Osteoblast (primary cell): ENCODE measurements around the gene ZNF625. TPM values are rescaled to one million over a fixed set of nuclear protein-coding genes. Genes with fewer than 3 reads are reported as not detected.

Experiments used
- DNase-seq: peaks from one replicate; pipeline ENCODE4 v3.0.0; 2011; ENCODE audit warnings: low spot score, mixed read lengths; ENCODE audit not compliant: insufficient read length; ENCODE audit errors: missing footprints
- H2AFZ ChIP-seq: 2 replicates; pipeline ENCODE4 v1.6.0; 2011; ENCODE audit warnings: mild to moderate bottlenecking, low read length
- H3K27ac ChIP-seq: 2 replicates; pipeline ENCODE4 v1.5.1; 2011; ENCODE audit warnings: mild to moderate bottlenecking, low read depth, low read length, moderate library complexity
- H3K27me3 ChIP-seq: 2 replicates; pipeline ENCODE4 v1.6.0; 2012; ENCODE audit warnings: mild to moderate bottlenecking, control low read depth, inconsistent platforms, low read length, moderate library complexity; ENCODE audit not compliant: insufficient read depth
- H3K36me3 ChIP-seq: 2 replicates; pipeline ENCODE4 v1.5.1; 2011; ENCODE audit warnings: mild to moderate bottlenecking, low read length, control low read depth, moderate library complexity; ENCODE audit not compliant: insufficient read depth
- H3K4me1 ChIP-seq: 2 replicates; pipeline ENCODE4 v1.5.1; 2011; ENCODE audit warnings: mild to moderate bottlenecking, low read length, control low read depth, moderate library complexity; ENCODE audit not compliant: insufficient read depth
- H3K4me2 ChIP-seq: 2 replicates; pipeline ENCODE4 v1.6.0; 2011; ENCODE audit warnings: mild to moderate bottlenecking, low read length; ENCODE audit not compliant: insufficient read depth
- H3K4me3 ChIP-seq: fragments of 200-600 bp; sonication (generic); 3 replicates; pipeline ENCODE4 v1.5.1; 2012; ENCODE audit warnings: mild to moderate bottlenecking, low read length, inconsistent platforms; ENCODE audit not compliant: insufficient read depth
- H3K79me2 ChIP-seq: 2 replicates; pipeline ENCODE4 v1.6.0; 2012; ENCODE audit warnings: mild to moderate bottlenecking, low read length, control low read depth, inconsistent platforms; ENCODE audit not compliant: insufficient read depth
- H3K9me3 ChIP-seq: 2 replicates; pipeline ENCODE4 v1.5.1; 2011; ENCODE audit warnings: low read depth, low read length, control low read depth
- H4K20me1 ChIP-seq: 2 replicates; pipeline ENCODE4 v1.6.0; 2012; ENCODE audit warnings: mild to moderate bottlenecking, low read length, control low read depth; ENCODE audit not compliant: insufficient read depth
- total RNA-seq: library from RNA; depleted of rRNA; stranded (reverse); fragments of >200 nt; gene quantifications from 2 replicates; pipeline ENCODE4 v1.2.3, GENCODE V29; 2012
- TF ChIP-seq, protein P1 (sequence below): IDR thresholded peaks from 2 replicates; pipeline ENCODE4 v1.5.1; 2011; ENCODE audit warnings: mild to moderate bottlenecking, low read depth, low read length, moderate library complexity; ENCODE audit errors: extremely low read depth

ZNF625 gene
- total RNA-seq, 1 donor, result 13.0 TPM

DNA sequence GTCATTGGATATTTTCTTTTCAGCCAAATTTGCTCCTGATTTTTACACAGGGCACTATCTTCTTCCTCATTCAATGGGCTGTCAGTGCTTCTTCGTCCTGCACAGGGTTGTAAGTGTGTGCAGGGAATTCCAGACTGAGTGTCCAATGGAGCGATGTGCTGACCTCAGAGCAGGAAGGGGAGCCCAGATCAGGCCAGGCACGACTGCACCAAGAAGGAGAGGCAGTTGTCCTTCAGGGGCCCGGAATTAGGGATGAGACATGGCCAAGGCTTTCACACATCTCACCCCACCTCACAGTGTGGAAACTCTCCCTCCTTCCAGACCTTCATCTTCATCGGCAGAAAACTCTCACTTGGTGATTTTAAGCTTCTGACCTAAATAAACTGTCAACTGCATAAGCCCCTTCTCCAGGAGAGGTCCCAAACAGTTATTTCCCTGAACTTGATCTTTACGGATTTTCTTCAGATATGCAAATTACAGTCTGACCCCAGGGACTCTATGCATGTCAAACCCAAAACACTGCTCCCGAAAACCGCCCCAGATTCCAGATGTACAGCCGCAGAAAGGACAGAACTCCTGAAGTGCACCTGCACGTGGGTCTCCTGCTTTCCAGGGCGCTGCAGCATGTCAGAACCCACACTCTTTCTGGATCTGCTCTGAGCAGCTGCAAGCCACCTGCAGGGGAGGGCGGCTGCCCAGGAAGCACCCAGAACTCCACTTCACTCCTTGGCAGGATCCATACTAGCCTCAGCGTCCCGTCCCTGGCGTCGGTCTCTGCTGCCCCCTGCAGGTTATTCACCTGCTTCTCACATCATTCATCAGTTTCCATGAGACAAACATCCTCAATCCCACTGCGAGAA, 15.8 kb downstream of the ZNF625 start:
- H4K20me1 ChIP-seq, result peaks cover 2% of the 10 kb centered on the region
- DNase-seq, result peak; percentile 91
- TF ChIP-seq, protein P1, sequence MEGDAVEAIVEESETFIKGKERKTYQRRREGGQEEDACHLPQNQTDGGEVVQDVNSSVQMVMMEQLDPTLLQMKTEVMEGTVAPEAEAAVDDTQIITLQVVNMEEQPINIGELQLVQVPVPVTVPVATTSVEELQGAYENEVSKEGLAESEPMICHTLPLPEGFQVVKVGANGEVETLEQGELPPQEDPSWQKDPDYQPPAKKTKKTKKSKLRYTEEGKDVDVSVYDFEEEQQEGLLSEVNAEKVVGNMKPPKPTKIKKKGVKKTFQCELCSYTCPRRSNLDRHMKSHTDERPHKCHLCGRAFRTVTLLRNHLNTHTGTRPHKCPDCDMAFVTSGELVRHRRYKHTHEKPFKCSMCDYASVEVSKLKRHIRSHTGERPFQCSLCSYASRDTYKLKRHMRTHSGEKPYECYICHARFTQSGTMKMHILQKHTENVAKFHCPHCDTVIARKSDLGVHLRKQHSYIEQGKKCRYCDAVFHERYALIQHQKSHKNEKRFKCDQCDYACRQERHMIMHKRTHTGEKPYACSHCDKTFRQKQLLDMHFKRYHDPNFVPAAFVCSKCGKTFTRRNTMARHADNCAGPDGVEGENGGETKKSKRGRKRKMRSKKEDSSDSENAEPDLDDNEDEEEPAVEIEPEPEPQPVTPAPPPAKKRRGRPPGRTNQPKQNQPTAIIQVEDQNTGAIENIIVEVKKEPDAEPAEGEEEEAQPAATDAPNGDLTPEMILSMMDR, result peak; percentile 86
- H3K9me3 ChIP-seq, result peaks cover 11% of the 10 kb centered on the region
- H3K27me3 ChIP-seq, result no peaks in the 10 kb centered on the region
- peaks cover 10% of the 10 kb centered on the region for H3K4me1 ChIP-seq
- H3K4me2 ChIP-seq, result peak overlapping the region; percentile 94
- H3K36me3 ChIP-seq, result peaks cover 37% of the 10 kb centered on the region
- H3K79me2 ChIP-seq, result peaks cover 33% of the 10 kb centered on the region
- H3K27ac ChIP-seq, result peak overlapping the region; percentile 29
- H3K4me3 ChIP-seq, result peak overlapping the region; percentile 94
- H2AFZ ChIP-seq, result peak overlapping the region; percentile 86

DNA sequence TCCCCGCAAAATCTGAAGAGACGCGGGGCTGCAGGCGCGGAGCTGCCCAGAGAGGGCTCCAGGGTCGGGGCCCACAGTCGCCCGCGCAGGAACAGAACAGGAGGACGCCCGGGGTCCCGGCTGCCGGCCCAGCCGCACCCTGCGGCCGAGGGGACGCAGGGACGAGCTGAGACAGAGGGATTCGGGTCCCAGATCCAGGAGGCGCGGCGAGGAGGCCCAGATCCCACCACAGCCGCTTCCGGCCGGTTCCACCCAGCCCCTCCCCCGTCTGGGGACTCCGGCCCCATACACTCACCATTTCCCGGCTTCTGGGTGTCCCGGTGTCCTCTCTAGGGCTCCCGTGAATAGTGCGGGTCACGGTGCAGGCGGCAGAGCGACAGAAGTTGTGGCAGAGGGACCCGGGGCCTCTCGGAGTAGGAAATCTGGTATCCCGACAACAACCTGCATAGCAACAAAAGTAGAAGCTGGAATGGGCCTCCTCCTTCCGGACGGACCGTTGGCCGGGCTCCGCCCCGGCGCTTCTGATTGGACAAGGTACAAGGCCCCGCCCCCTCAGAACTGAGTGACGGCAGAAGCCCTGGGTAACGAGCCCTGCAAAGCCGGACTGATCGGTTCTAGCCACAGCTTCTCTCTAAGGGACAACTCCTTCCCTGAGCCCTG, 16.5 kb downstream of the ZNF625 start, which contains the start of gene ZNF20:
TSS of gene ZNF20 (minus strand) at position 466 of the 660 bp plus-strand sequence. CDS start at position 298, 168 bp downstream.
- Histone ChIP-seq H3K27ac (peak within 1 kb of the TSS; percentile 87), H3K4me3 (peak within 1 kb of the TSS; percentile 94), H3K79me2 (peaks cover 33% of the 10 kb centered on the region), H3K27me3 (no peaks in the 10 kb centered on the region), H3K4me2 (peak within 1 kb of the TSS; percentile 94), H2AFZ (peak within 1 kb of the TSS; percentile 93), H3K9me3 (peaks cover 8% of the 10 kb centered on the region), H3K4me1 (peaks cover 10% of the 10 kb centered on the region), H4K20me1 (peaks cover 2% of the 10 kb centered on the region), H3K36me3 (peaks cover 37% of the 10 kb centered on the region)
- DNase-seq, result peak; percentile 98
- TF ChIP-seq, protein P1, result no peak

DNA sequence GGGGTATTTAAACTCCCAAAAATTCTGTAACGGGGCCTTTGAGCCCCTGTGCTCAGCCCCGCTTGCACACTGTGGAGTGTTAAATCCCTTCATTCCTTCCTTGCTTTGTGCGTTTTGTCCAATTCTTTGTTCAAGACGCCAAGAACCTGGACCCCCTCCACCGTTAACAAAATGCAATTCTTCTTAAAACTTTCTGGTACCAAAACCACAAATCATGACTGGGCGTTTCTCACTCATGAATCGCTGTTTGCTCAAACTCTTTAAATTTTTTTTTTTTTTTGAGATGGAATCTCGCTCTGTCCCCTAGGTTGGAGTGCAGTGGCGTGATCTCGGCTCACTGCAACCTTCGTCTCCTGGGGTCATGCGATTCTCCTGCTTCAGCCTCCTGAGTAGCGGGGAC, 17.3 kb downstream of the ZNF625 start:
- no peak for DNase-seq
- Histone ChIP-seq H4K20me1 (peaks cover 2% of the 10 kb centered on the region), H3K4me2 (peak overlapping the region; percentile 94), H3K27me3 (no peaks in the 10 kb centered on the region), H3K36me3 (peaks cover 43% of the 10 kb centered on the region), H3K27ac (peak overlapping the region; percentile 87), H3K4me1 (peaks cover 10% of the 10 kb centered on the region), H2AFZ (peak overlapping the region; percentile 93), H3K79me2 (peaks cover 33% of the 10 kb centered on the region), H3K4me3 (peak overlapping the region; percentile 94), H3K9me3 (peaks cover 8% of the 10 kb centered on the region)
- TF ChIP-seq, protein P1, result no peak
